Urothelium cell line (cell line): ENCODE measurements around the gene PLPPR3.
"Not testable (repeated sequence)": the region's sequence is repeated elsewhere in the genome, so short reads cannot be mapped to it uniquely, and the experiment has no call there.

Experiments used
- DNase-seq: peaks from one replicate; pipeline ENCODE4 v3.0.0; 2011; ENCODE audit warnings: low spot score, mixed read lengths
- FAIRE-seq: peaks from 2 replicates; lab custom pipeline; 2011; peaks lifted over from hg19 to GRCh38; lab: Jason Lieb, UNC

The PLPPR3 gene

DNA sequence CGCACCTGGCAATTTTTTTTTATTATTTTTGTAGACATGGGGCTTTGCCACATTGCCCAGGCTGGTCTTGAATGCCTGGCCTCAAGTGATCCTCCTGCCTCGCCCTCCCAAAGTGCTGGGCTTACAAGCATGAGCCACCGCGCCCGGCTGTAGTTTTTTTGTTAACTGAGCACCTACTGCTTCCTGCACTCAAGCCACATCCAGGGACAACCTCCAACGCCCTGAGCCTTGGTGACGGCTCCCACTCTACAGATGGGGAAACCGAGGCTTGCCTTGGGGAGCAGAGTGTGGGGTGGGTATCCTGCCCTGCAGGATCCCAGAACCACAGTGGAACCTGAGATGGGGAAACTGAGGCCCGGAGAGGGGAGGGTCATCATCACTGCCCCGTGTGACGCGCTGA, 33.4 kb upstream of the PLPPR3 start:
- DNase-seq = no peak
- FAIRE-seq = no peak

GRCh38 chr19:854549-854948, 32.8 kb upstream of the PLPPR3 start:
- no peak for FAIRE-seq
- DNase-seq = no peak

- not testable (repeated sequence) for DNase-seq, FAIRE-seq
Measured at GRCh38 chr19:853614-854220, 32.0 kb upstream of the PLPPR3 start.

- DNase-seq = no peak
- FAIRE-seq = no peak
Measured at GRCh38 chr19:853014-853585, 31.3 kb upstream of the PLPPR3 start.

DNA sequence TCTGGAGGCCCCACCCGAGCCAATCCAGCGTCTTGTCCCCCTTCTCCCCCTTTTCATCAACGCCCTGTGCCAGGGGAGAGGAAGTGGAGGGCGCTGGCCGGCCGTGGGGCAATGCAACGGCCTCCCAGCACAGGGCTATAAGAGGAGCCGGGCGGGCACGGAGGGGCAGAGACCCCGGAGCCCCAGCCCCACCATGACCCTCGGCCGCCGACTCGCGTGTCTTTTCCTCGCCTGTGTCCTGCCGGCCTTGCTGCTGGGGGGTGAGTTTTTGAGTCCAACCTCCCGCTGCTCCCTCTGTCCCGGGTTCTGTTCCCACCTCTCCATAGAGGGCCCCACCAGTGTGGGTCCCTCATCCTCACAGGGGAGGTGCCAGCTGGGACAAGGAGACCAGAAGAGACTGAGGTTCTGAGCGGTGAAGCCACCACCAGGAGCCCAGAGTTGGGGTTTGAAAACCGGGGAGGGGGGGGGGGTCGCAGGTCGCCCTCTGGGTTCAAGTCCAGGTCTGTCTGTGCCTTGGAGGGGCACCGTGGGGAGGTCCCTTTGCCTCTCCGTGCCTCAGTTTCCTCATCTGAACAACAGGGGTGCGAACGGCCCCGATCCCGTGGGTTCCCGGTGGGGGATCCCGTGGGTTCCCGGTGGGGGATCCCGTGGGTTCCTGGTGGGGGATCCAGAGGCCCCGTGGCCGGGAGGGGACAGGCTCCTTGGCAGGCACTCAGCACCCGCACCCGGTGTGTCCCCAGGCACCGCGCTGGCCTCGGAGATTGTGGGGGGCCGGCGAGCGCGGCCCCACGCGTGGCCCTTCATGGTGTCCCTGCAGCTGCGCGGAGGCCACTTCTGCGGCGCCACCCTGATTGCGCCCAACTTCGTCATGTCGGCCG, 30.6 kb upstream of the PLPPR3 start, which contains the start of gene ELANE:
ELANE (plus strand) TSS at position 168 of the 878 bp plus-strand sequence; CDS start at position 194, 26 bp downstream.
- DNase-seq = no peak
- no peak for FAIRE-seq

GRCh38 chr19:850979-851335, 29.2 kb upstream of the PLPPR3 start:
- no peak for FAIRE-seq

GRCh38 chr19:850221-850978, 28.6 kb upstream of the PLPPR3 start:
- peak; percentile 50 for DNase-seq
- FAIRE-seq = no peak

More at GRCh38 chr19:850979-851335, 29.2 kb upstream of the PLPPR3 start:
- no peak for DNase-seq

DNA sequence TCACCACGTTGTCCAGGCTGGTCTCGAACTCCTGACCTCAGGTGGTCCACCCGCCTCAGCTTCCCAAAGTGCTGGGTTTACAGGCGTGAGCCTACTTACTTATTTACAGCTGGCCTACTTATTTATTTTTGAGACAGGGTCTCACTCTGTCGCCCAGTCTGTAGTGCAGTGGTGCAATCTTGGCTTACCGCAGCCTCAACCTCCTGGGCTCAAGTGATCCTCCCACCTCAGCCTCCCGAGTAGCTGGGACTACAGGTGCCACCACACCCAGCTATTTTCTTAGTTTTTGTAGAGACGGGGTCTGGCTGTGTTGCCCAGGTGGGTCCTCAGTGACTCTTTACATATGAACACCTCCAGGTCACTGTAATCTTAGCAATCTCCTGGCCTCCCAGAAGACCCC, 27.4 kb upstream of the PLPPR3 start:
- not testable (repeated sequence) for FAIRE-seq, DNase-seq

DNA sequence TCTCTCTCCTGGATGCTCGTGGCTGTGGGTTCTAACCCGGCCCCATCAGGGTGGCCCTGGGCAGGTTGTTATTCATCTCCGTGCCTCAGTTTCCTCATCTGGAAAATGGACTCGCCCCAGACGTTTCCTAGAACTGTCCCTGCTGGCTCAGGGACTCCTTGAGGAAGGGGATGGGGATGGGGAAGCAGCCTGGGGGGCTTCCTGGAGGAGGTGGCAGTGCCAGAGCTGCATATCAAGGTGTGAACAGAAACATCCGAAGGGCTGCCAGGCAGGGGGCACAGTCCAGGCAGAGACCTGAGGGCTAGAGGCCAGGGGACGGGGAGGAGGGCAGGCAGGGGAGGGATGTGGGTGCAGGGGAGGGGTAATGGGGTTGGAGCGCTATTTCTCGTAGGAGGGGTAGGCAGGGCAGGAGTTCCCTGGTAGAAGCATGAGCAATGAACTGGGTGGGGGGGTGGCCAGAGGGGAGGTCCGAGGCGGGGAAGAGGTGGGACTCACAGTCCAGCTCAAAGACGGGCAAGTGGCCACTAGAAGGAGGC, 26.7 kb upstream of the PLPPR3 start:
- DNase-seq = no peak
- no peak for FAIRE-seq

- DNase-seq = no peak
- no peak for FAIRE-seq
Measured at GRCh38 chr19:845707-846521, 24.2 kb upstream of the PLPPR3 start.

DNA sequence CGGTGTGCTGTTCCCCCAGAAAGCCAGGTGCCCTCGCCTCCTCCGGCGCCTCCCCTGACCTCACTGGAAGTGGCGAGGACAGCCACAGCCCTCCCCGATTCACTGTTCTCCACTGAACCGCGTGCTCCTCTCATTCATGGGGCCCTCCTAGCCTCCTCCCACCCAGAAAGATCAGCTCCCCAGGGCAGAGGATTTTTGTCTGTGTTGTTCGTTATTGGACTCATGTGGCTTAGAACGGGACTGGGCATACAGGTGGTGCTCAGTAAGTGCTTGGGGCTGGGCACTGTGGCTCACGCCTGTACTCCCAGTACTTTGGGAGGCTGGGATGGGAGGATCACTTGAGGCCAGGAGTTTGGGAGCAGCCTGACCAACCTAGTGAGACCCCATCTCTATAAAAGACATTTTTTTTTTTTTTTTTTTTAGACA, 22.8 kb upstream of the PLPPR3 start:
- FAIRE-seq (no peak), DNase-seq (no peak)

GRCh38 chr19:843836-844545, 22.2 kb upstream of the PLPPR3 start:
- DNase-seq (no peak), FAIRE-seq (no peak)

DNA sequence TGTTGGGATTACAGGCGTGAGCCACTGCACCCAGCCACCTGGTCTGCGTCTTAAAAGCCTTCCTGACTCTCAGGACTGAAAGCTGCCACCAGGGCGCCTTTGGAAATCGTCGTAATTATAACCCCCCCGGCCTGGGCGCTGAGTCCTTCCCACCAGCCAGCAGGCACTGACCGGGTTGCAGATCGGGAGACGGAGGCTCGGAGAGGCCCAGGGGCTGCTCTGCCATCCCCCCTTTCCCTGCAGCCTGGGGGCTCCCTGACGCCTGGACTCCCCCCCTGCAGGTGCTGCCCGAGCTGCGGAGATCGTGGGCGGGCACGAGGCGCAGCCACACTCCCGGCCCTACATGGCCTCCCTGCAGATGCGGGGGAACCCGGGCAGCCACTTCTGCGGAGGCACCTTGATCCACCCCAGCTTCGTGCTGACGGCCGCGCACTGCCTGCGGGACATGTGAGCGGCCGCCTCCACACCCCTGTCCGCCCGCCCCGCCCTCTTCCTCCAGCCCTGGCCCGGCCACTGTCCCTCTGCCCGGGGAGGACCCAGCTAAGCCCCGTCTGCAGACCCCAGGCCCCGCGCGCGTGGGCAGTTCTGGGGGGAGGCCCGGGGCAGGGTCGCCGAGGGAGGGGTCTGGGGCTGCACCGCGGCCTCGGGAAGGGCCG, 21.6 kb upstream of the PLPPR3 start:
- FAIRE-seq = no peak
- DNase-seq = peak; percentile 19

- not testable (repeated sequence) for DNase-seq, FAIRE-seq
Measured at GRCh38 chr19:842802-843179, 21.0 kb upstream of the PLPPR3 start.

DNA sequence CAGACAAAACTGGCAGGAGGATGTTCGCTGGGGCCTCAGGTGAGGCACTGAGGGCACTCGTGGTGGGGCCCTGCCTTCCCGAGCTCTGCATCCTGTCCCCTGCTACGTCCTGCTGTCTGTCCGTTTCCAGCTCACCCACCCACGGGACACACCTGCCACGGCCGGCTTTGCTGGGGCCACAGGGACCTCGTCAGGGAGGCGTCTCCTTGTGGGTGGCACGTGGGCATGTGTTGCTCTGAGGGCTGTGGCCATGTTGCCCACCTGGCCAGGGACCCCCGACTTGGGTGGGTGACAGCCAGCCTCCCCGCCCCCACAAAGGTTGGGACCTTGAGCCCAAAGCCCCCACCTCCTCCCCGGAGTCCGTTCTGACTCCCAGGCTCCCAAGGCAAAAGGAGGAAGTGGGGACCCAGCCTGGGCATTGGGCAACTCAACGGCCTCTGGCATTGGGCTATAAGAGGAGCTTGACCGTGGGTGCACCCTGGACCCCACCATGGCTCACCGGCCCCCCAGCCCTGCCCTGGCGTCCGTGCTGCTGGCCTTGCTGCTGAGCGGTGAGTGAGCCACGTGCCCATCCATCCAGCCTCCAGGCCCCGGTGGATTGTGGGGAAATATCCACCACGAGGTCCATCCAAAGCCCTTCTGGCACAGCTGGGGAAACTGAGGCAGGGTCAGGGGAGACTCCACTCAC, 18.9 kb upstream of the PLPPR3 start, which contains the start of gene PRTN3:
PRTN3 (plus strand) TSS at position 481 of the 688 bp plus-strand sequence; CDS start at position 491, 10 bp downstream.
- no peak for FAIRE-seq
- DNase-seq = no peak

GRCh38 chr19:835210-835810, 13.6 kb upstream of the PLPPR3 start:
- FAIRE-seq (no peak), DNase-seq (no peak)

- FAIRE-seq (no peak), DNase-seq (no peak)
Measured at GRCh38 chr19:834216-834615, 12.5 kb upstream of the PLPPR3 start.
